ENCODE measurements around the gene IFNA8. TPM values are rescaled to one million over a fixed set of nuclear protein-coding genes. Genes with fewer than 3 reads are reported as not detected.

IFNA8 gene
- total and polyA plus RNA-seq, 7 donors, result not detected

DNA sequence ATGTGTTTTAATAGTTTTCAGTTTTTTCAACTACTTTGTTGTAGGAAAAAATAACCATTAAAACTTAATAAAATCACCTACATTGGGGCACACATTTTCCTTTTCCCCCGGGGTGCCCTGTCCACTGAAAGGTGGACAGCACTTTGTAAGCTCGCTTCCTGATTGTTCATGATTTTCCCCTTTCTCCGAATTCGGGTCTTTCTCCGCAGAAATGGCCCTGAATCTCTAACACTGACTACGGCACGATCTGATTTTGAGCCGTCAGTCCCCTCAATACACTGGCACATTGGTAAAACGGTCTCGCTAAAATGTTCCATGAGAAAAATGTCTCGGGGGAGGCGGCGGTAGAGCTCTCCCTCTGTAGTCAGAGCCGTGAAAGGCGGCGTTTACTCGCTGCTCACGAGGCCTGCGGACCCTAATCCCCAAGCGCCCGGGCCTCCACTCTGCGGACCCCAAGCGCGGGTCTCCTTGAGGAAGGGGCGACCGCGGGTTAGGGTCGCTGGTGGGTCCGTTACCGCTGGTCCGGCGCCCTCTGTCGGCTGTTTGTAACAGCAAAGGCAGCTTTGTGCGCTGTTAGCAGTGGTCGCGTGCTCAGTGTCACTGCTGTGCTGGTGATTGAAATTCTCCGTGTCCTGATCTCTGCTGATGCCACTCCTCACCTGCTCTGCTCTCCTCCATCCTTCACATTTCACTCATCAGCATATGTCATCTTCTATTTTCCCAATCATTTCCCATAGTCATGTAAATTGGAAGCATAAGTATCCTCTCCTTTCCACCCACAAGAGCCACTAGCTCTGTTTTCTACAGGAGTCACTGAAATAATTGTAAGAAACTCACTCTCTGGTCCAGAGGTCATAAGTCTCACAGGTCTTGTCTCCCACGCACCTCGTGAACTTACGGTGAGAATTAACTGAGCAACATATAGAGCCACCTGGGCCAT, 12.9 kb upstream of the IFNA8 start:
- Histone ChIP-seq H3K27ac (no peak overlapping the region), H3K4me3 (peak overlapping the region; percentile 31 to 55 (median 50)), H3K4me1 (peaks cover 0 to 9% (median 4%) of the 10 kb centered on the region in 4 donors), H3K36me3 (no peaks in the 10 kb centered on the region), H3K27me3 (peaks cover 0 to 14% (median under 1%) of the 10 kb centered on the region in 3 donors), H3K9me3 (no peaks in the 10 kb centered on the region)
- DNase-seq, result peak; percentile 73
- 7 to 8% methylated on average over 40 of the region's 40 CpGs for WGBS, 2 donors
- TF ChIP-seq POLR2AphosphoS5 (IDR thresholded peaks at IDR 0.05) (no peak), CTCF (IDR thresholded peaks at IDR 0.05) (peak; percentile 30 to 74 (median 59)), POLR2A (IDR thresholded peaks at IDR 0.05) (no peak)
- intact Hi-C loops (cut with DNase I), result loop anchor here (2.0 kb wide), 1 partner anchor 69 kb away; no protein-coding TSS in a partner anchor

GRCh38 chr9:21398955-21399489, 9.9 kb upstream of the IFNA8 start:
- 93% methylated on average over 5 of the region's 5 CpGs for WGBS, 2 donors
- Histone ChIP-seq H3K9me3 (no peaks in the 10 kb centered on the region), H3K27me3 (peaks cover 0 to 35% (median 11%) of the 10 kb centered on the region in 3 donors), H3K36me3 (no peaks in the 10 kb centered on the region), H3K4me3 (no peak overlapping the region), H3K4me1 (peaks cover 0 to 19% (median 15%) of the 10 kb centered on the region in 4 donors), H3K27ac (no peak overlapping the region)
- no peak for DNase-seq
- TF ChIP-seq EP300 (IDR thresholded peaks at IDR 0.05), result no peak
- no peak for TF ChIP-seq CTCF (IDR thresholded peaks at IDR 0.05)
- no peak for TF ChIP-seq POLR2A (IDR thresholded peaks at IDR 0.05)
- TF ChIP-seq POLR2AphosphoS5 (IDR thresholded peaks at IDR 0.05), result no peak
- intact Hi-C loops (cut with DNase I), result no loop called here

DNA sequence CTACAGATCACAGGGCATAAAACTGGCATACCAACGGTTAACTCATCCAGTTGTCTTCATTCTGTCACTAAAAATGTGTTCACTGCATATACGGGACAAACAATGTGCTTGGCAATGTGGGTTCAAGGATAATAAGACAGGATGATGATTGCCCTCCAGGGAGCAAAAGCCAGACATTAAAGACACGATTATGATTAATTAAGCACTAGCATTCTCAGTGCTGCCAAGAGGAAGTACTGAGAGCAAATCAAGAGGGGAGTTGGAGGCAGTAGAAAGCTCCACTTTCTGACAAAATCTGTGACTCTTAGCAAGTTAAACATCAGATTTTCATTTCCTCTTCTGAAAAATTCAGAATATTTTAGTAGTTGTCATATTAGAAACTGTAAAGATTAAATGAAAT, 9.0 kb upstream of the IFNA8 start:
- Histone ChIP-seq H3K4me3 (no peak overlapping the region), H3K27ac (no peak overlapping the region), H3K36me3 (no peaks in the 10 kb centered on the region), H3K4me1 (peaks cover 0 to 19% (median 15%) of the 10 kb centered on the region in 4 donors), H3K27me3 (peaks cover 0 to 35% (median 11%) of the 10 kb centered on the region in 3 donors), H3K9me3 (no peaks in the 10 kb centered on the region)
- WGBS, 2 donors, result 20 to 36% methylated on average over 3 of the region's 3 CpGs
- intact Hi-C loops (cut with DNase I), result no loop called here
- TF ChIP-seq CTCF (IDR thresholded peaks at IDR 0.05), result no peak
- no peak for TF ChIP-seq EP300 (IDR thresholded peaks at IDR 0.05)
- TF ChIP-seq POLR2A (IDR thresholded peaks at IDR 0.05), result no peak
- TF ChIP-seq POLR2AphosphoS5 (IDR thresholded peaks at IDR 0.05), result no peak
- DNase-seq, result no peak

- intact Hi-C loops (cut with DNase I), result no loop called here
- Histone ChIP-seq H3K4me1 (peaks cover 0 to 12% (median 11%) of the 10 kb centered on the region in 4 donors), H3K27me3 (peaks cover 0 to 26% (median 11%) of the 10 kb centered on the region in 3 donors), H3K4me3 (peak overlapping the region; percentile 5 to 46 (median 35)), H3K9me3 (no peaks in the 10 kb centered on the region), H3K27ac (no peak overlapping the region), H3K36me3 (no peaks in the 10 kb centered on the region)
- DNase-seq, result no peak
- TF ChIP-seq EP300 (IDR thresholded peaks at IDR 0.05), result no peak
- no peak for TF ChIP-seq CTCF (IDR thresholded peaks at IDR 0.05)
- no peak for TF ChIP-seq POLR2AphosphoS5 (IDR thresholded peaks at IDR 0.05)
- no peak for TF ChIP-seq POLR2A (IDR thresholded peaks at IDR 0.05)
- 3 to 6% methylated on average over 53 of the region's 53 CpGs for WGBS, 2 donors
Observed at GRCh38 chr9:21402386-21403251, 6.3 kb upstream of the IFNA8 start.
